Measurements from ENCODE around the gene LRRIQ4. TPM values are rescaled to one million over a fixed set of nuclear protein-coding genes. Genes with fewer than 3 reads are reported as not detected.

Gene LRRIQ4
- total RNA-seq, 1 donor from 2014 or later = not detected

- H3K4me1 Mint-ChIP-seq (ENCODE audit: unreplicated experiment) = peaks cover 14% of the 10 kb centered on the region
- no peaks in the 10 kb centered on the region for H3K27me3 Mint-ChIP-seq
- no peak for DNase-seq (ENCODE audit: extremely low spot score, unreplicated experiment)
- no peak for TF ChIP-seq CTCF (conservative IDR thresholded peaks at IDR 0.05)
- no peak overlapping the region for H3K27ac Mint-ChIP-seq
- no peak overlapping the region for H3K4me3 Mint-ChIP-seq
- no peaks in the 10 kb centered on the region for H3K9me3 Mint-ChIP-seq
- no peaks in the 10 kb centered on the region for H3K36me3 Mint-ChIP-seq
Observed at GRCh38 chr3:169822540-169822939, 9.9 kb downstream of the LRRIQ4 start.

GRCh38 chr3:169822983-169823382 lies 10.3 kb downstream of the LRRIQ4 start:
- DNase-seq (ENCODE audit: extremely low spot score, unreplicated experiment) = no peak
- H3K4me1 Mint-ChIP-seq (ENCODE audit: unreplicated experiment) = peaks cover 14% of the 10 kb centered on the region
- H3K27ac Mint-ChIP-seq = no peak overlapping the region
- H3K27me3 Mint-ChIP-seq = no peaks in the 10 kb centered on the region
- H3K36me3 Mint-ChIP-seq = no peaks in the 10 kb centered on the region
- no peak for TF ChIP-seq CTCF (conservative IDR thresholded peaks at IDR 0.05)
- H3K4me3 Mint-ChIP-seq = no peak overlapping the region
- H3K9me3 Mint-ChIP-seq = no peaks in the 10 kb centered on the region

GRCh38 chr3:169825316-169825715 lies 12.6 kb downstream of the LRRIQ4 start:
- no peaks in the 10 kb centered on the region for H3K4me1 Mint-ChIP-seq (ENCODE audit: unreplicated experiment)
- no peak overlapping the region for H3K27ac Mint-ChIP-seq
- H3K9me3 Mint-ChIP-seq = no peaks in the 10 kb centered on the region
- no peaks in the 10 kb centered on the region for H3K36me3 Mint-ChIP-seq
- no peak for TF ChIP-seq CTCF (conservative IDR thresholded peaks at IDR 0.05)
- no peak overlapping the region for H3K4me3 Mint-ChIP-seq
- H3K27me3 Mint-ChIP-seq = no peaks in the 10 kb centered on the region
- DNase-seq (ENCODE audit: extremely low spot score, unreplicated experiment) = no peak

GRCh38 chr3:169827712-169828111 lies 15.0 kb downstream of the LRRIQ4 start:
- Mint-ChIP-seq H3K27ac (no peak overlapping the region), H3K27me3 (no peaks in the 10 kb centered on the region), H3K4me1 (ENCODE audit: unreplicated experiment) (no peaks in the 10 kb centered on the region), H3K36me3 (no peaks in the 10 kb centered on the region), H3K4me3 (no peak overlapping the region), H3K9me3 (peaks cover under 1% of the 10 kb centered on the region)
- DNase-seq (ENCODE audit: extremely low spot score, unreplicated experiment) = no peak
- TF ChIP-seq CTCF (conservative IDR thresholded peaks at IDR 0.05) = no peak

- Mint-ChIP-seq H3K4me1 (ENCODE audit: unreplicated experiment) (no peaks in the 10 kb centered on the region), H3K27me3 (no peaks in the 10 kb centered on the region)
Observed at GRCh38 chr3:169835533-169835932, 22.9 kb downstream of the LRRIQ4 start.

More at GRCh38 chr3:169835533-169835932, 22.9 kb downstream of the LRRIQ4 start:
- H3K27ac Mint-ChIP-seq = no peak overlapping the region
- no peak for TF ChIP-seq CTCF (conservative IDR thresholded peaks at IDR 0.05)
- no peak overlapping the region for H3K4me3 Mint-ChIP-seq
- DNase-seq (ENCODE audit: extremely low spot score, unreplicated experiment) = no peak
- peaks cover 4% of the 10 kb centered on the region for H3K9me3 Mint-ChIP-seq
- H3K36me3 Mint-ChIP-seq = no peaks in the 10 kb centered on the region
